ENCODE measurements around the gene CEACAM18.

Gene CEACAM18

DNA sequence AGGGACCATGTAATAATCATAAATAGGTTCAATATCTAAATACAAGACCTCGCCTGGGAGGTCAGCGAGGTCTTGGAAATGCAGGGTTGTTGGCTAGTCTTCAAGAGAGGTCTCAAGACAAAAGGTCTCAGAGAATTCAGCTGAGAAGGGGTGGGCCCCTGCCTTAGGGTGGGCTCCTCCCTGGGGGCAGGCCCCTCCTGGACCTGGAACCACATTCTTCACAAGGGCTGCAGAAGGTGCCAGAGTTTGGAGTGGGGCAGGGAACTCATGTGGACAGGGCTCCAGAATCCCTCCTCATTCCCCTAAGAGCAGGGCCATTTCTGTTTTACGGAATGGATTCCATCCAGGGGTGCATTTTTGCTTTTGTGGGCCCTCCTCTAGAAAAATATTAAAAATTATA lies 10.2 kb downstream of the CEACAM18 start:
- H4K8ac ChIP-seq (ENCODE audit: low read depth, low read length), result no peak overlapping the region
- H3K23ac ChIP-seq (ENCODE audit: low read depth, low read length, poor library complexity), result no peak overlapping the region
- H3K27me3 ChIP-seq (ENCODE audit: control insufficient read depth in 3 of 3, insufficient read depth in 3 of 3, low read depth in 1 of 3, low read length in 3 of 3), result peaks cover 0 to 6% (median 0%) of the 10 kb centered on the region in 3 experiments
- H3K9ac ChIP-seq (ENCODE audit: low read depth, low read length, poor library complexity), result no peak overlapping the region
- no peak overlapping the region for H2AK5ac ChIP-seq (ENCODE audit: low read depth, low read length)
- H2BK5ac ChIP-seq (ENCODE audit: low read length), result no peak overlapping the region
- H3K14ac ChIP-seq (ENCODE audit: low read length), result no peak overlapping the region
- peaks cover 0 to 34% of the 10 kb centered on the region in 2 donors for H3K9me3 ChIP-seq (replicated peaks in 1 of 2; ENCODE audit: control insufficient read depth in 2 of 2, insufficient read depth in 1 of 2, low read depth in 1 of 2, low read length in 2 of 2)
- no peak for DNase-seq (ENCODE audit: low spot score)
- no peak overlapping the region for H2BK15ac ChIP-seq (ENCODE audit: low read length)
- H3K36me3 ChIP-seq (replicated peaks in 1 of 2; ENCODE audit: control insufficient read depth in 2 of 2, insufficient read depth in 2 of 2, low read length in 2 of 2), result no peaks in the 10 kb centered on the region
- no peaks in the 10 kb centered on the region for H3K4me1 ChIP-seq (ENCODE audit: control insufficient read depth in 2 of 2, insufficient read depth in 1 of 2, low read depth in 1 of 2, low read length in 2 of 2)
- no peak overlapping the region for H2BK120ac ChIP-seq (ENCODE audit: low read depth, low read length)
- WGBS, 2 donors (ENCODE audit: extremely low coverage in 2 of 2, insufficient read length in 2 of 2, insufficient replicate concordance in 1 of 2), result no CpG with 5 or more reads among the region's 3 CpGs
- no peak overlapping the region for H3K4me3 ChIP-seq (ENCODE audit: low read length in 2 of 2)
- H2AFZ ChIP-seq (ENCODE audit: low read length), result no peak overlapping the region
- no peak overlapping the region for H4K91ac ChIP-seq (ENCODE audit: low read depth, low read length, poor library complexity)
- no peak overlapping the region for H3K4me2 ChIP-seq (ENCODE audit: insufficient read depth, low read length, poor library complexity, severe bottlenecking)
- H3K4ac ChIP-seq (ENCODE audit: low read length), result no peak overlapping the region
- H2BK12ac ChIP-seq (ENCODE audit: low read length), result no peak overlapping the region
- no peak overlapping the region for H3K18ac ChIP-seq (ENCODE audit: low read length)
- H3K79me1 ChIP-seq (ENCODE audit: low read depth, low read length), result no peaks in the 10 kb centered on the region
- H3K27ac ChIP-seq (replicated peaks; ENCODE audit: low read length), result no peak overlapping the region

DNA sequence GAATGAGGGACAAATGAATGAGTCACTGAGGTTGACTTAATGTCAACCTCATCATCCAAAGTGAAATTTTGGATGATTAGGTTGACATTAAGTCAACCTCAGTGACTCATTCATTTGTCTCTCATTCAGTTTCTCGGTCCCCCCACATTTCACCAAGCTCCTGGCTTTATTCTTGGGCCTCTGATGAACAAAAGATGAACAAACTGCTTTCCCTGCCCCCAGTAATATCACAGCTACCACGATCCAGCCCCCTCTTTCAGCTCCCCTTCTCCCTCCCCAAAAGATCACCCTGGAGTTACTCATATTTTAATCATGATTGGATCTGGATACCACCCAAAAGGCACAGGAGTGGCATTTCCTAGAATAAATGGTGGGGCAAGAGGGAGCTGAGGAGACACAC lies 10.8 kb downstream of the CEACAM18 start:
- Histone ChIP-seq H3K18ac (ENCODE audit: low read length) (no peak overlapping the region), H3K36me3 (replicated peaks in 1 of 2; ENCODE audit: control insufficient read depth in 2 of 2, insufficient read depth in 2 of 2, low read length in 2 of 2) (no peaks in the 10 kb centered on the region), H3K14ac (ENCODE audit: low read length) (no peak overlapping the region), H2BK120ac (ENCODE audit: low read depth, low read length) (no peak overlapping the region), H2AFZ (ENCODE audit: low read length) (no peak overlapping the region), H3K27ac (replicated peaks; ENCODE audit: low read length) (no peak overlapping the region), H3K4me1 (ENCODE audit: control insufficient read depth in 2 of 2, insufficient read depth in 1 of 2, low read depth in 1 of 2, low read length in 2 of 2) (no peaks in the 10 kb centered on the region), H2BK15ac (ENCODE audit: low read length) (no peak overlapping the region), H3K27me3 (ENCODE audit: control insufficient read depth in 3 of 3, insufficient read depth in 3 of 3, low read depth in 1 of 3, low read length in 3 of 3) (peaks cover 0 to 6% (median 0%) of the 10 kb centered on the region in 3 experiments), H4K8ac (ENCODE audit: low read depth, low read length) (no peak overlapping the region), H3K23ac (ENCODE audit: low read depth, low read length, poor library complexity) (no peak overlapping the region), H2BK12ac (ENCODE audit: low read length) (no peak overlapping the region), H3K4me3 (ENCODE audit: low read length in 2 of 2) (no peak overlapping the region), H4K91ac (ENCODE audit: low read depth, low read length, poor library complexity) (no peak overlapping the region), H3K9me3 (replicated peaks in 1 of 2; ENCODE audit: control insufficient read depth in 2 of 2, insufficient read depth in 1 of 2, low read depth in 1 of 2, low read length in 2 of 2) (peaks cover 0 to 30% of the 10 kb centered on the region in 2 donors), H3K4ac (ENCODE audit: low read length) (no peak overlapping the region), H2AK5ac (ENCODE audit: low read depth, low read length) (no peak overlapping the region), H2BK5ac (ENCODE audit: low read length) (no peak overlapping the region), H3K9ac (ENCODE audit: low read depth, low read length, poor library complexity) (no peak overlapping the region), H3K79me1 (ENCODE audit: low read depth, low read length) (no peaks in the 10 kb centered on the region), H3K4me2 (ENCODE audit: insufficient read depth, low read length, poor library complexity, severe bottlenecking) (no peak overlapping the region)
- DNase-seq (ENCODE audit: low spot score), result no peak
- WGBS, 2 donors (ENCODE audit: extremely low coverage in 2 of 2, insufficient read length in 2 of 2, insufficient replicate concordance in 1 of 2), result no CpG with 5 or more reads among the region's 2 CpGs

DNA sequence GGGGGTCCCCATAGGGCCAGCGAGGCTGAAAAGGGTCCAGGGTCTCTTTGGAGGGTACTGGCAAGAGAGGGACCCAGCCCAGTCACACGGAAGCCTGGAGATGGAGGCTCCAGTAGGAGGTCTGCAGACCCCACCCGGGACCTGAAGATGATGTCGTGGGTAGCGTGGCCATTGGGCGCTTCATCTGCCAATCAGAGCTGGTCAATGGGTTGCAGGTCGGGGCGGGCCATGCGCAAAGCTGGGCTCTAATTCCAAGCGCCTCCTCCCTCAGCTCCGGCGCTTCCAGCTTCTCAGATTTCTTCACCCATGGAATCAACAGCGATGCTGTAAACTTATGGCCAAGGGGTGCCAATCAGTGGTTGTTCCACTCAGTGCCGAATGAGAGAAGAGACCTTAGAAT lies 12.3 kb downstream of the CEACAM18 start:
- WGBS, 2 donors (ENCODE audit: extremely low coverage in 2 of 2, insufficient read length in 2 of 2, insufficient replicate concordance in 1 of 2), result no CpG with 5 or more reads among the region's 14 CpGs
- no peak for DNase-seq (ENCODE audit: low spot score)

DNA sequence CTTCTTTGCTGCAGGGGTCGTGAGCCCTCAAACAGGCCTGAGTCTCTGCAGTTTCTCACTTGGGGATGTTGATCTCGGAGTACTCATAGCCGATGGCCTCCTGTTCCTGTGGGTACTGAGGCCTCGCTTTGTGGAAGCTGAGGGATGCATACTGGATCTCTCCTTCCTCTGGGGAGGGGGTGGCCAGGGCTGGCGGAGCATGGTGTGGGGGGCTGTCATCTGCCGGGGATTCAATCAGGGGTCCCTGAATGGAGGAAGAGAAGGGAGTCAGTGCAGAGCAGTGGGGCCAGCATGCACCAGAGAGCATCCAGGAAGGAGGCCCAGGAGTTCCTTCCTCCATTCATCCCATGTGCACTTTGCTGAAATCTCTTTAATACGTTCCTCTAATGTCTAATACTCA lies 13.2 kb downstream of the CEACAM18 start:
- no peak overlapping the region for H3K18ac ChIP-seq (ENCODE audit: low read length)
- no peak overlapping the region for H3K4me2 ChIP-seq (ENCODE audit: insufficient read depth, low read length, poor library complexity, severe bottlenecking)
- no peak overlapping the region for H3K4ac ChIP-seq (ENCODE audit: low read length)
- H4K8ac ChIP-seq (ENCODE audit: low read depth, low read length), result no peak overlapping the region
- DNase-seq (ENCODE audit: low spot score), result no peak
- H3K9ac ChIP-seq (ENCODE audit: low read depth, low read length, poor library complexity), result no peak overlapping the region
- H3K36me3 ChIP-seq (replicated peaks in 1 of 2; ENCODE audit: control insufficient read depth in 2 of 2, insufficient read depth in 2 of 2, low read length in 2 of 2), result no peaks in the 10 kb centered on the region
- H4K91ac ChIP-seq (ENCODE audit: low read depth, low read length, poor library complexity), result no peak overlapping the region
- no peak overlapping the region for H3K27ac ChIP-seq (replicated peaks; ENCODE audit: low read length)
- no peaks in the 10 kb centered on the region for H3K4me1 ChIP-seq (ENCODE audit: control insufficient read depth in 2 of 2, insufficient read depth in 1 of 2, low read depth in 1 of 2, low read length in 2 of 2)
- H3K27me3 ChIP-seq (ENCODE audit: control insufficient read depth in 3 of 3, insufficient read depth in 3 of 3, low read depth in 1 of 3, low read length in 3 of 3), result peaks cover 0 to 6% (median 0%) of the 10 kb centered on the region in 3 experiments
- H2BK5ac ChIP-seq (ENCODE audit: low read length), result no peak overlapping the region
- no peak overlapping the region for H2AFZ ChIP-seq (ENCODE audit: low read length)
- no peak overlapping the region for H2BK120ac ChIP-seq (ENCODE audit: low read depth, low read length)
- H2BK15ac ChIP-seq (ENCODE audit: low read length), result no peak overlapping the region
- no peak overlapping the region for H2AK5ac ChIP-seq (ENCODE audit: low read depth, low read length)
- no peak overlapping the region for H3K4me3 ChIP-seq (ENCODE audit: low read length in 2 of 2)
- no peak overlapping the region for H3K14ac ChIP-seq (ENCODE audit: low read length)
- peaks cover 0 to 21% of the 10 kb centered on the region in 2 donors for H3K9me3 ChIP-seq (replicated peaks in 1 of 2; ENCODE audit: control insufficient read depth in 2 of 2, insufficient read depth in 1 of 2, low read depth in 1 of 2, low read length in 2 of 2)
- no peak overlapping the region for H2BK12ac ChIP-seq (ENCODE audit: low read length)
- WGBS, 2 donors (ENCODE audit: extremely low coverage in 2 of 2, insufficient read length in 2 of 2, insufficient replicate concordance in 1 of 2), result no CpG with 5 or more reads among the region's 7 CpGs
- H3K23ac ChIP-seq (ENCODE audit: low read depth, low read length, poor library complexity), result no peak overlapping the region
- no peaks in the 10 kb centered on the region for H3K79me1 ChIP-seq (ENCODE audit: low read depth, low read length)

More for the DNA sequence above, 12.3 kb downstream of the CEACAM18 start:
- Histone ChIP-seq H4K8ac (ENCODE audit: low read depth, low read length) (no peak overlapping the region), H4K91ac (ENCODE audit: low read depth, low read length, poor library complexity) (no peak overlapping the region), H3K14ac (ENCODE audit: low read length) (no peak overlapping the region), H3K9me3 (replicated peaks in 1 of 2; ENCODE audit: control insufficient read depth in 2 of 2, insufficient read depth in 1 of 2, low read depth in 1 of 2, low read length in 2 of 2) (peaks cover 0 to 25% of the 10 kb centered on the region in 2 donors), H3K4me3 (ENCODE audit: low read length in 2 of 2) (no peak overlapping the region), H3K36me3 (replicated peaks in 1 of 2; ENCODE audit: control insufficient read depth in 2 of 2, insufficient read depth in 2 of 2, low read length in 2 of 2) (no peaks in the 10 kb centered on the region), H3K18ac (ENCODE audit: low read length) (no peak overlapping the region), H2BK120ac (ENCODE audit: low read depth, low read length) (no peak overlapping the region), H3K4me1 (ENCODE audit: control insufficient read depth in 2 of 2, insufficient read depth in 1 of 2, low read depth in 1 of 2, low read length in 2 of 2) (no peaks in the 10 kb centered on the region), H2AFZ (ENCODE audit: low read length) (no peak overlapping the region), H3K4ac (ENCODE audit: low read length) (no peak overlapping the region), H3K27me3 (ENCODE audit: control insufficient read depth in 3 of 3, insufficient read depth in 3 of 3, low read depth in 1 of 3, low read length in 3 of 3) (peaks cover 0 to 6% (median 0%) of the 10 kb centered on the region in 3 experiments), H2BK15ac (ENCODE audit: low read length) (no peak overlapping the region), H2BK12ac (ENCODE audit: low read length) (no peak overlapping the region), H3K9ac (ENCODE audit: low read depth, low read length, poor library complexity) (no peak overlapping the region), H3K79me1 (ENCODE audit: low read depth, low read length) (no peaks in the 10 kb centered on the region), H3K27ac (replicated peaks; ENCODE audit: low read length) (no peak overlapping the region), H2BK5ac (ENCODE audit: low read length) (no peak overlapping the region), H2AK5ac (ENCODE audit: low read depth, low read length) (no peak overlapping the region), H3K23ac (ENCODE audit: low read depth, low read length, poor library complexity) (no peak overlapping the region), H3K4me2 (ENCODE audit: insufficient read depth, low read length, poor library complexity, severe bottlenecking) (no peak overlapping the region)

All from neuronal stem cell (in vitro differentiated cells).